22Rv1 (cell line): ENCODE measurements around the gene P3H3.

Experiments used
- H3K27ac ChIP-seq: fragments of 450-650 bp; 2 replicates; pipeline ENCODE4 v1.5.1; 2017
- ZFX ChIP-seq: fragments of 450-650 bp; IDR thresholded peaks from 2 replicates; pipeline ENCODE4 v1.6.1; 2017; ENCODE audit warnings: antibody characterized with exemption, borderline replicate concordance
- TF ChIP-seq, protein P1 (sequence below): fragments of 450-650 bp; IDR thresholded peaks from 2 replicates; pipeline ENCODE4 v1.5.1; 2017; ENCODE audit warnings: mild to moderate bottlenecking

Gene P3H3

DNA sequence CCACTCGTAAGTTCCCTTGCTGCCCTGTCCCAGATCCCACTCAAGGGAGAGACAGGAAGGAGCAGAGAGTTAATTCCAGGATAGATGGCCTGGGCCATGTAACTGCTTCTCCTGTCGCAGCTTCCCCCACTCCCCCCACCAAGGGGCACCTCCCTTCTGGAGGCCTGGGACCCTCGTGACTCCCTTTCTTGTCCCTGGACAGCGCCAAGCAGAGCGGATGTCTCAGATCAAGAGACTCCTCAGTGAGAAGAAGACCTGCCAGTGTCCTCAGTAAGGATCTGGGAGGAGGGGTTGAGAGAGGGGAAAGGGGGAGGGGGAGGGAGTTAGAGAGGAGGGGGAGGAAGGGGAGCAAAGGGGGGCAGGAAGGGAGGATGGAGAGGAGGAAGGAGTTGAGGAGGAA is 9.6 kb upstream of the P3H3 start:
- TF ChIP-seq, protein P1, sequence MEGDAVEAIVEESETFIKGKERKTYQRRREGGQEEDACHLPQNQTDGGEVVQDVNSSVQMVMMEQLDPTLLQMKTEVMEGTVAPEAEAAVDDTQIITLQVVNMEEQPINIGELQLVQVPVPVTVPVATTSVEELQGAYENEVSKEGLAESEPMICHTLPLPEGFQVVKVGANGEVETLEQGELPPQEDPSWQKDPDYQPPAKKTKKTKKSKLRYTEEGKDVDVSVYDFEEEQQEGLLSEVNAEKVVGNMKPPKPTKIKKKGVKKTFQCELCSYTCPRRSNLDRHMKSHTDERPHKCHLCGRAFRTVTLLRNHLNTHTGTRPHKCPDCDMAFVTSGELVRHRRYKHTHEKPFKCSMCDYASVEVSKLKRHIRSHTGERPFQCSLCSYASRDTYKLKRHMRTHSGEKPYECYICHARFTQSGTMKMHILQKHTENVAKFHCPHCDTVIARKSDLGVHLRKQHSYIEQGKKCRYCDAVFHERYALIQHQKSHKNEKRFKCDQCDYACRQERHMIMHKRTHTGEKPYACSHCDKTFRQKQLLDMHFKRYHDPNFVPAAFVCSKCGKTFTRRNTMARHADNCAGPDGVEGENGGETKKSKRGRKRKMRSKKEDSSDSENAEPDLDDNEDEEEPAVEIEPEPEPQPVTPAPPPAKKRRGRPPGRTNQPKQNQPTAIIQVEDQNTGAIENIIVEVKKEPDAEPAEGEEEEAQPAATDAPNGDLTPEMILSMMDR = no peak
- no peak for TF ChIP-seq ZFX
- H3K27ac ChIP-seq = peak overlapping the region; percentile 20

DNA sequence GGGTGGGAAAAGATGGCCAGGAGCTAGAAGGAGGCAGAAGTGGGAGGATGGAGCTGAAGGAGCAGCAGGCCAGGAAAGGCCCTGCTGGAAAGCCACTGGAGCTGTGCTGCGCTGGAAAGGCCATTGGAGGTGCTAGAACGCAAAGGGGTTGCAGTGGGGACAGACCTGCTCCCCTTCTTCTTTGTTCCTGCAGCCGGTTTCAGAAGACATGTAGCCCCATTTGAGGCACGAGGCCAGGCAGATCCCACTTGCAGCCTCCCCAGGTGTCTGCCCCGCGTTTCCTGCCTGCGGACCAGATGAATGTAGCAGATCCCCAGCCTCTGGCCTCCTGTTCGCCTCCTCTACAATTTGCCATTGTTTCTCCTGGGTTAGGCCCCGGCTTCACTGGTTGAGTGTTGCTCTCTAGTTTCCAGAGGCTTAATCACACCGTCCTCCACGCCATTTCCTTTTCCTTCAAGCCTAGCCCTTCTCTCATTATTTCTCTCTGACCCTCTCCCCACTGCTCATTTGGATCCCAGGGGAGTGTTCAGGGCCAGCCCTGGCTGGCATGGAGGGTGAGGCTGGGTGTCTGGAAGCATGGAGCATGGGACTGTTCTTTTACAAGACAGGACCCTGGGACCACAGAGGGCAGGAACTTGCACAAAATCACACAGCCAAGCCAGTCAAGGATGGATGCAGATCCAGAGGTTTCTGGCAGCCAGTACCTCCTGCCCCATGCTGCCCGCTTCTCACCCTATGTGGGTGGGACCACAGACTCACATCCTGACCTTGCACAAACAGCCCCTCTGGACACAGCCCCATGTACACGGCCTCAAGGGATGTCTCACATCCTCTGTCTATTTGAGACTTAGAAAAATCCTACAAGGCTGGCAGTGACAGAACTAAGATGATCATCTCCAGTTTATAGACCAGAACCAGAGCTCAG is 8.8 kb upstream of the P3H3 start:
- TF ChIP-seq, protein P1 = no peak
- no peak for TF ChIP-seq ZFX
- peak overlapping the region; percentile 59 for H3K27ac ChIP-seq

DNA sequence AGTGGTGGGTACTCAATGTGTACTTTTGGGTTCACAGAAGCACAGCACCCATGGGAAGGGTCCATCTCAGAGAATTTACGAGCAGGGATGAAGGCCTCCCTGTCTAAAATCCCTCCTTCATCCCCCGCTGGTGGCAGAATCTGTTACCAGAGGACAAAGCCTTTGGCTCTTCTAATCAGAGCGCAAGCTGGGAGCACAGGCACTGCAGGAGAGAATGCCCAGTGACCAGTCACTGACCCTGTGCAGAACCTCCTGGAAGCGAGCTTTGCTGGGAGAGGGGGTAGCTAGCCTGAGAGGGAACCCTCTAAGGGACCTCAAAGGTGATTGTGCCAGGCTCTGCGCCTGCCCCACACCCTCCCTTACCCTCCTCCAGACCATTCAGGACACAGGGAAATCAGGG is 8.0 kb upstream of the P3H3 start:
- H3K27ac ChIP-seq = peak overlapping the region; percentile 59
- TF ChIP-seq, protein P1 = no peak
- TF ChIP-seq ZFX = no peak

- peak within 1 kb of the TSS; percentile 59 for H3K27ac ChIP-seq
- TF ChIP-seq ZFX = no peak
- TF ChIP-seq, protein P1 = no peak
These were observed 6.4 kb upstream of the P3H3 start, which contains the start of gene GPR162 for GRCh38 chr12:6821591-6822425. Gene GPR162 (plus strand): TSS chr12:6821821. CDS start chr12:6823899, 2,078 bp downstream.

GRCh38 chr12:6822426-6823135 is 5.6 kb upstream of the P3H3 start:
- TF ChIP-seq ZFX = no peak
- TF ChIP-seq, protein P1 = no peak
- no peak overlapping the region for H3K27ac ChIP-seq

GRCh38 chr12:6823182-6824084 is 4.8 kb upstream of the P3H3 start:
- no peak for TF ChIP-seq ZFX
- TF ChIP-seq, protein P1 = no peak
- H3K27ac ChIP-seq = no peak overlapping the region
